ENCODE results near the gene TBC1D20.

DNA sequence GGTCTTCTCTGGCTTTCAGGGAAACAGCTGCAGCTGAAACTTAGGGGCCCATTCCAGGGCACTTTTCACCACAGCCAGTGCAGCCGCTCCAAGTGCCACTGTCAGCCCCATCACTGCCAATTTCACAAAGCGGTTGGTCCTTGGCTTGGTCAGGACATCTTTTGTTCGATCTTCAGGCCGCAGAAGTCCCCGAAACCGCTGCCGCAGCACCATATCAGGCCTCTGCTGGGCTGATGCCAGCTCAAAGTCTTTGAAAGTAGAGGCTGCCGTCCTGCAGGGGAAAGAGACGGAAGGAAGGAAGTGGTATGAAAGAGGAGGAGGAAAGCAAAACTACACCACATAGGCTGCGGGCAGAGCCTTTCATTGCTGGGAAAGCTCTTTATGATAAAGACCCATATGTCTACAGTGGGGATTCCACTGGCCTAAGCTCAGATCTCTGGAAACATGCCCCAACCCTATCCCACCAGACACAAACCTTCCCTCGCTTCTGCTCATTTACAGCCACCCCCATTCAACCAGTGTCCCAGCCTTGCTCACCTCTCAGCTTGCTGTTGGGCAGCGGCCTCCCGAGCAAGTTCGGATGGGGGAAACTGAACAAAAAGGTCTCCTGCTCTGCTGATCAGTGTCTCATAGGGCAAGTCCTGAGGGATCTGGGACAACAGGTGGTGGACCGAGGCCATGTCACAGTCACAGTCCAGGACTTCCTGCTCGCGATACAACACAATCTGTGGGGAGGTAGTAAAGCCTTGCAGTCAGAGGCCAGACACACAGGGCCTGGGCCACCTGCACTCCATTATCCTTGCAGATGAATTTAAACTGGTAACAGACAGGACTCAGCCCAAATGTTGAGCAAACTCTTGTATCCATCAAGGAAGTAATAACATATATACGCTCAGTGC, 23.5 kb downstream of the TBC1D20 start:
- TF ChIP-seq, protein P1, sequence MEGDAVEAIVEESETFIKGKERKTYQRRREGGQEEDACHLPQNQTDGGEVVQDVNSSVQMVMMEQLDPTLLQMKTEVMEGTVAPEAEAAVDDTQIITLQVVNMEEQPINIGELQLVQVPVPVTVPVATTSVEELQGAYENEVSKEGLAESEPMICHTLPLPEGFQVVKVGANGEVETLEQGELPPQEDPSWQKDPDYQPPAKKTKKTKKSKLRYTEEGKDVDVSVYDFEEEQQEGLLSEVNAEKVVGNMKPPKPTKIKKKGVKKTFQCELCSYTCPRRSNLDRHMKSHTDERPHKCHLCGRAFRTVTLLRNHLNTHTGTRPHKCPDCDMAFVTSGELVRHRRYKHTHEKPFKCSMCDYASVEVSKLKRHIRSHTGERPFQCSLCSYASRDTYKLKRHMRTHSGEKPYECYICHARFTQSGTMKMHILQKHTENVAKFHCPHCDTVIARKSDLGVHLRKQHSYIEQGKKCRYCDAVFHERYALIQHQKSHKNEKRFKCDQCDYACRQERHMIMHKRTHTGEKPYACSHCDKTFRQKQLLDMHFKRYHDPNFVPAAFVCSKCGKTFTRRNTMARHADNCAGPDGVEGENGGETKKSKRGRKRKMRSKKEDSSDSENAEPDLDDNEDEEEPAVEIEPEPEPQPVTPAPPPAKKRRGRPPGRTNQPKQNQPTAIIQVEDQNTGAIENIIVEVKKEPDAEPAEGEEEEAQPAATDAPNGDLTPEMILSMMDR (IDR thresholded peaks at IDR 0.05): no peak
- TF ChIP-seq POLR2AphosphoS5 (IDR thresholded peaks at IDR 0.05): no peak

All from prostate gland (tissue), 2 donors.